G401.6 (cell line): Measurements from ENCODE around the gene COMMD9.
"Not testable (repeated sequence)": the region's sequence is repeated elsewhere in the genome, so short reads cannot be mapped to it uniquely, and the experiment has no call there.

ENCODE experiments used
- FAIRE-seq: peaks from 2 replicates; lab custom pipeline; 2012; peaks lifted over from hg19 to GRCh38; lab: Jason Lieb, UNC

Gene COMMD9

GRCh38 chr11:36289226-36289852 lies at the start of gene COMMD9:
Gene COMMD9, minus strand, starts transcription at chr11:36289424. Its CDS starts 12 bp downstream, at chr11:36289412.
- FAIRE-seq = peak; percentile 89

- no peak for FAIRE-seq
Measured at GRCh38 chr11:36333897-36334296, 44.7 kb upstream of the COMMD9 start.

DNA sequence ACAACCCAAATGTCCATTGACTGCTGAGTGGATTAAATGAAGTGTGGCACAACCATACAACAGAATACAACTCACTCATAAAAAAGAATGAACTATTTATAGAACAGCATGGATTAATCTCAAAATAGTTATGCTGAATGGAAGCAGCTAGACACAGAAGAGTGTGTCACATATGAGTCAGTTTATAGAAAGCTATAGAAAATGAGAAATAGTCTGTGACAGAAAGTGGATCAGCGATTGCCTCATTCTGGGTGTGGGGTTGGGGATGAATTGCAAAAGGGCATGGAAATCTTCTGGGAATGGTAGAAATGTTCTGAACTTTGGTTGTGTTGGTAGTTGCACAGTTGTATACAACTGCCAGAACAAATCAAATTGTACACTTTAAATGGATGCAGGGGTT lies 44.2 kb upstream of the COMMD9 start:
- FAIRE-seq = no peak

DNA sequence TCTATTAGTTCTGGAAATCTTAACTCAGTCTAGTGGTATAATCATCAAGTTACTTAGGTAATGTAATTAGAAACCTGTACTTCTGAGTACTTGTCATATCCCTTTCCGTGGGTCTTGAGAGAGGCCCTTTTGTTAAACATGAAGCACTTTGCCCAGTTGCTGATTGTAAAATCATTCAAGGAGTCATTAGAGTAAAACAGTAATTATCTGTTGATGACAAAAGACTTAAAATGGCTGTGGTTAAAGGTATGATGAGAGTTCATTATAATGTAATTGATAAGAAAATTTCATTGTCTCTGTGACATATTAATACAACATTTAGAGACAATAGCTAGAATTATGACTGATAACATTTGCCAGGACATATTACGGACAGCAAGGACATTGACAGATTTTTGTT lies 41.2 kb upstream of the COMMD9 start:
- no peak for FAIRE-seq

DNA sequence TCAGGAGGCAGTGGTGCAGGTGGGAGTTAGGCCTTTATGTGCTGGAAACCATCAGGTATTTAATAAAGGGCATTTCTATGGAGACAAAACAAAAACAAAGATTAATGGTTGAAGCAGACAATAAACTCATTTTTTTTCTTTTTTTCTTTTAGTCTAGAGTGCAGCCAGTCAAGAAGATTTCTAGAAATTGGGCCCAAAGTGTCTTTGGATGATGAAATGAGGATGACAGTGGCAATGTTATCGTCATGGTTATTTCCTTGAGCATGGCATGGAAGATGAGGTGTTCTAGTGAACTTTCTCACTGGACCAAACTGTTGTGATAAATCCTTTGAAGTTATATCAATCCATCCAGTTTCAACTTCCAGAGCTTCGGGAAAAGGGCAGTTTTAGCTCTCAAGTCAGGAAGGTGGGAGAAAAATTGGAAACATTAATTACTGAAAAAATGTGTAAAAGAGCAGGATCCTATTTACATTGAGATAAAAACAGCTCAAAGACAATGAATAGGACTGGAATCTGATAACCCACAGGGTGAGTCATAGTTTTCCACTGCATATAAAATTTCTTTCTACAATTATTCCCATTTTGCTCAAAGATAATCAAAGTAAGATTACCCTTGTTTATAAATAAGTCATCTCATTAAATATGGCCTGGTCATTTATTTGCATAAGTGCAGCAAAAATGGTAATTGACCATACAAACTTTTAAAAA lies 39.9 kb upstream of the COMMD9 start:
- FAIRE-seq = no peak

DNA sequence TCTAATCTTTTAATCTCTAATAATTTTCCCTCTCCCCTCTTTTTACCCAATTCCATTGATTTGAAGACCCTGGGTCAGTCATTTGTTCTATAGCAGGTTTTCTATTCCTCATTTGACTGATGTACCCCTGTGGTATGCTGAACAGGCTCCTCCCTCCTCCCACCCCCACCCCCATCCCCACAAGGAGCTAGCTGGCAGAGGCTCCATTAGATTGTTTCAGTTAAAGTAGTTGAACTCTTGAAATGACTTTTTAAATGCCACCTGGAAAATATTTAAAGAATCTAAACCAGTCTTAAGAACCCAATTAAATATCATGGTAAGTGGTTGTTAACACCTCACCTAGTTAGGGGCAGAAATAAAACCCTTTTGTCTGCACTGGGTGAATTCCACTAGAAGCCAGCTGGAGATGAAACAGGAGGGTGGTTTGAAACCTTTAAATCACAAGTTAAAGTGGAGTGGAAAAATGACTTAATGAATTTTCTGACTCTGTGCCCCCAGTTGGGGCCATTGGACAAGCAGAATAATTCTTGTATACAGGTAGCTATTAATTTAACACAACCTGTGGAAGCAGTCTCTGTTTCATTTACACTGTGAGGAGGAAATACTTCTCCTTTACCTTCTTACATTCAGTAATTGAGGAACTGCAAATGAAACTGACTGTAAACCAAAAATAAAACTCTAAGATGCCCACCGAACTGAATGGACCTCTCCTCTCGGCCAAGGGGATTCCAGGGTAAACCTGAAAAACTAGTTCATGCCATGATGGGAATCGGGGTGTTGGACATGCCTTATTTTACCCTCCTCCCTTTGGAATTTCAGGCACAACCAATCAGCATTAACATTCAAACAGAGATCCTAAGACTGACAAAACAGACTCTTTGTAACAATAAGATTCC lies 37.5 kb upstream of the COMMD9 start:
- no peak for FAIRE-seq

GRCh38 chr11:36325403-36325802 lies 36.2 kb upstream of the COMMD9 start:
- not testable (repeated sequence) for FAIRE-seq

GRCh38 chr11:36324956-36325355 lies 35.7 kb upstream of the COMMD9 start:
- not testable (repeated sequence) for FAIRE-seq

DNA sequence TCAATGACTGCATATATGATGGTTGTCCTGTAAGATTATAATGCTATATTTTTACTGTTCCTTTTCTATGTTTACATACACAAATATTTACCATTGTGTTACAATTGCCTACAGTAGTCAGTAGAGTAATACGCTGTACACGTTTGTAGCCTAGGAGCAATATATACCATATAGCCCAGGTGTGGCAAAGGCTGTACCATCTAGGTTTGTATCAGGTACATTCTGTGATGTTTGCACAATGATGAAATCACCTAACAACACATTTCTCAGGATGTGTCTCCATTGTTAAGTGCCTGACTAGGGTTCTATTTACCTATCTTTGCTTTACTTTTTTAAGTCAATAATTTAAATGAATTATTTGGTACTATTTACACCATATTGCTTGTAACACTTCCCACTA lies 28.8 kb upstream of the COMMD9 start:
- FAIRE-seq = no peak

DNA sequence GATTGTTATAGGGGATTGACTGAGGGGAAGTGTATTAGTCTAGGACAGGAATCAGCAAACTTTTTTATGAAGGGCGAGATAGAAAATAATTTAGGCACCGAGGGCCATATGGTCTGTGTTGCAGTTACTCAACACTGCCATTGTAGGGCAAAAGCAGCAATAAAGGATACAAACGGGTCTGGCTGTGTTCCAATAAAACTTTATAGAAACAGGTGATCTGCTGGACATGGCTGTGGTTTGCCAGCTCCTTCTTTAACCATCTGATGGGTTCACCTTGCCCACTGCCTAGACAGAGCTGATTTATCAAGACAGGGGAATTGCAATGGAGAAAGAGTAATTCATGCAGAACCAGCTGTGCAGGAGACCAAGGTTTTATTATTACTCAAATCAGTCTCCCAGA lies 26.8 kb upstream of the COMMD9 start:
- no peak for FAIRE-seq

DNA sequence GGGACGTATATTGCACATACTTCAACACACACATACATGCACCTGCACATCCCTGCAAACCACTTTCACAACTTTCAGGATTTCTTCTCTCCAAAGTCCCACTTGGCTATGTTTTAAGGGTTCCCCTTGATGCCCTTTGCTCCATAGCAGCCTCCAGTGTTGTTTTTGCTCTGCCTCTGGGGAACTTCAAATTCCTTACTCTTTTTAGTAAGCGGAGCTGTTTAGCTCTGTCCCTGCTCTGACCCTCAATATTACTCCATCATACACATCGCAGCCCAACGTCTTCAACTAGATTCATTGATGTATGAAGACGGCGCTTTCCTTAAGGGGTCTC lies 25.2 kb upstream of the COMMD9 start:
- no peak for FAIRE-seq

- FAIRE-seq = no peak
Measured at GRCh38 chr11:36313750-36314433, 24.7 kb upstream of the COMMD9 start.

DNA sequence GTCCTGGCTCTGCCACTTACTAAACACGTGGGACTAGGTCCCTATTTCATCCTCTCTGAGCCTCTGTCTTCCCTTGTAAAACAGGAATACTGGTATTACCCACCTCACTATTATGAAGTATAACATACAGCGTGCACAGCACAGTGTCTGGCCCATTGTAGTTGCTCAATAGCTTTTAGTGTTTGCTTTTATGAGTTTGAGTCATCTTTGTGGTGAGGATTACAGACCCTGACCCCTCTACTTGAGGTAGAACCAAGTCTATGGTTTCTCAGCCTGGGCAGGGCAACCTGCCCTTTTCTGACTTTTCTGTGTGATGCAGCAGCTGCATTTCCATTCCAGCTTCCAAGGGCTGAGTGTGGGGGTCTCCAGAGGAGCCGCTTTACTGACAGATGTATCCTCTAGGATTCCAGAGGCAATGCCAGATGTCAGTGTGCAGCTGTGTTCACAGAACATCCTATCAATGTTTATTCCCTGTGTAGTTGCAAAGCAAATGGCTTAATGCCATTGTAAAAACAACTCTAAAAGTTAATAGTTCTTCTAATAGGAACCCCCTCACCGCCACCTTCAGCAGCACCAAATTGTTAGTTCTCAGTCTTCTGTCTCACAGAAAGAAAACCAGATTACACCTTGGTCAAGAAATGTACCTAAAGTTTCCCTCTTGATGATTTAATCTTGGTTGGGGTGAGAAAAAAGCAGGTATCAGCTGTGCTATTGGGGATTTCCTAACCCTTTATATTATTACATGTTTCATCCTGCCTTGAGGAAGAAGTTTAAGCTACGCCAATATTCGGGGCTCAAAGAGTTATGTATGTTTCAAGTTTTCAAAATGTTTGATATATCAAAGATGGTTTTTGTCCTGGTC lies 23.6 kb upstream of the COMMD9 start:
- FAIRE-seq = no peak

- no peak for FAIRE-seq
Measured at GRCh38 chr11:36311926-36312595, 22.8 kb upstream of the COMMD9 start.

- no peak for FAIRE-seq
Measured at GRCh38 chr11:36309779-36310178, 20.6 kb upstream of the COMMD9 start.

DNA sequence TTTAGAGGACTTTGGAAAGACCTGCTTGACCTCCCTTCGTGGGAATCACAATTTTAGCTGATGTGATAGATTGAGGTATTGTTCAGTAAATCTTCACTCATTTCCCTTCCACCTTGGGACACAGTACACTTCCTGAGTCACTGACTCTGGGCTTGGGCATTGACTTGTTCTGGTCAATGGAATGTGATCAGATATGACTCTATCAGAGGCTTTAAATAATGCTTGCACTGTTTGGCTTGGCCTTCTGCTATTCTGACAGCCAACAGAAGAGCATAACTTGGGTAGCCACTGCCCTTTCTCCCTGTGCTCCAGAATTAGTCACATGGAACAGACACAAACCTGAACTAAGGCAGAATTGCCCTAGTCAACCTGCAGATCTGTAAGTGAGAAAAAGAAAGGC lies 19.4 kb upstream of the COMMD9 start:
- FAIRE-seq = no peak

DNA sequence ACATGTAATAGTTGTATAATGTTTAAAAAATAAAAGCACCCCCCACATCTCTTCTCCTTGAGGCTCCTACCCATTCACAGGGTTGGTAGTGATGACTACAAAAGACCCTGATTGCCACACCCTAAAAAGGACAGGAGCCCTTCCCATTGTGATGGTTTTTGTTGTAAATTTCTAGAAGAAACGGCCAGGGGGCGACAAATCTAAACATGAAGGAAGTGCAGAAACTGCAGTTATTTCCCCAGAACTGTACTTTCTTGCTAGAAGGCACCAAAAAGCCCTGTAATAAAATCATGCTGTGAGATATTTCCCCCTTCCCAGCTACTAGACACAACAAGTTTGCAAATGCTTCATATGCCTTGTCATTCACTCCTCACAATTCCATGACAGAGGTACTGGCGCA lies 17.7 kb upstream of the COMMD9 start:
- no peak for FAIRE-seq

DNA sequence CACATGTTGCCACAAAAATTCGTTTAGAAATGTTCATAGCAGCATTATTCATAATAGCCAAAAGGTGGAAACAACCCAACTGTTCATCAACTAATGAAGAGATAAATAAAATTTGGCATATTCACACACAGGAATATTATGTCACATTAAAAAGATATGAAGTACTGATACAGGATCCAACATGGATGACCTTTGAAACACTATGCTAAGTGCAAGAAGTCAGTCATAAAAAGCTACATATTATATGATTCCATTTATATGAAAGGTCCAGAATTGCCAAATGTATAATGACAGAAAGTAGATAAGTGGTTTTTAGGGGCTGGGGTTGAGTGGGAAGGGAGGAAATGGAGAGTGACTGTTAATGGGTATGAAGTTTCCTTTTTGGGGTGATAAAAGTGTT lies 15.8 kb upstream of the COMMD9 start:
- no peak for FAIRE-seq

DNA sequence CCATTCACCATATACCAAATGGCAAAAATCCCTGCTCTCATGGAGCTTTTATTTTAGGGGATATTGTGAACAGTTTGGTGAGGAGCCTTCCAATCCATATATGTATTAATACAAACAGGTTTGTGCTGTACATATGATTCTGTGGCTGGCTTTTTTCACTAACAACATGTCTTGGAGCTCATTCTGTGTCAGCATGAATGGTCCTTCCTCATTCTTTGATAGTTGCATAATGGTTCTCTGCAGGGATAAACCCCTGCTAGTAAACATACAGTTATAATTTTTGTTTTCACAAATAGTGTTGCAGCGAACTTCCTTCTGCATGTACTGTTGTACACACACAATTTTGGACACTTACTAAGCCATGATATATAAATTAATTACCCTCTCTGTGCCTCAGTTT lies 15.1 kb upstream of the COMMD9 start:
- no peak for FAIRE-seq

DNA sequence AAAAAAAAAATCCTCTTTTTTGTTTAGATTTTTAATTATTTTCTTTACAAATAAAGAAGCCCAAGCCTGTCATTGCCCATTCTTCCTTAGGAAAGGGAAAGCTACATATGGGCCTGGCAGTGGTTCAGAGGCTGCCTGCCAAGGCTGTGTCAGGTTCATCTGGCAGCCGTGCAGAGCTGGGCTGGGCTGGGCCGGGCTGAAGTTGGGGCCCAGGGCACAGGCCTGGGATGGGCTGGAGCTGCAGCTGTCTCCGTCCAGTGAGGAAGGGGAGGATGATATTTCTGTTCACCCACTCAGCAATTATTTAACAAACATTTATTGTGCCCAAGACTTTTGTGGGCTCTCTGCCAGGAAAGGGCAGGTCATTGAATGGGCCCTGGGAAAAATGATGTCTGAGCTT lies 11.4 kb upstream of the COMMD9 start:
- no peak for FAIRE-seq

GRCh38 chr11:36296884-36297543 lies 7.8 kb upstream of the COMMD9 start:
- FAIRE-seq = no peak
